HepG2 (cell line): ENCODE measurements around the gene EGFL8. TPM values are rescaled to one million over a fixed set of nuclear protein-coding genes. Genes with fewer than 3 reads are reported as not detected.

ENCODE experiments used
- CREM ChIP-seq, 2 experiments: sonication (generic) in 1 of 2; formaldehyde crosslinking in 1 of 2; IDR thresholded peaks; 2 replicates each; pipeline versions ENCODE4 v1.4.0 to v1.6.1; 2016 to 2020; ENCODE audit warnings: antibody characterized with exemption in 1 of 2, mild to moderate bottlenecking in 1 of 2, missing genetic modification reagents in 1 of 2
- DMAP1 ChIP-seq: IDR thresholded peaks from 2 replicates; pipeline ENCODE4 v1.6.1; 2016
- EZH2 ChIP-seq: conservative IDR thresholded peaks from 2 replicates; pipeline ENCODE4 v1.6.1; 2012; ENCODE audit warnings: mild to moderate bottlenecking, low read depth, low read length, moderate library complexity
- NR2C2 ChIP-seq: sonication (generic); formaldehyde crosslinking; IDR thresholded peaks from 2 replicates; pipeline ENCODE4 v1.4.0; 2020; ENCODE audit warnings: missing genetic modification reagents, mild to moderate bottlenecking, moderate library complexity, borderline replicate concordance
- REL ChIP-seq: sonication (generic); formaldehyde crosslinking; conservative IDR thresholded peaks from 2 replicates; pipeline ENCODE4 v1.8.0; 2022; ENCODE audit warnings: mild to moderate bottlenecking, missing genetic modification reagents, moderate library complexity
- RXRB ChIP-seq: IDR thresholded peaks from 2 replicates; pipeline ENCODE4 v1.6.1; 2016; ENCODE audit warnings: borderline replicate concordance, missing genetic modification reagents, missing compliant biosample characterization
- SETDB1 ChIP-seq: sonication (generic); formaldehyde crosslinking; IDR thresholded peaks from 2 replicates; pipeline ENCODE4 v1.5.1; 2020; ENCODE audit warnings: missing genetic modification reagents, mild to moderate bottlenecking, borderline replicate concordance
- SNAI1 ChIP-seq: sonication (generic); formaldehyde crosslinking; IDR thresholded peaks from 2 replicates; pipeline ENCODE4 v1.5.0; 2020; ENCODE audit warnings: mild to moderate bottlenecking, missing genetic modification reagents, borderline replicate concordance
- SRSF4 ChIP-seq: fragments of 200-400 bp; formaldehyde crosslinking; IDR thresholded peaks from one replicate; pipeline ENCODE4 v1.6.1; 2018; ENCODE audit warnings: mild to moderate bottlenecking, low read depth, low read length, moderate library complexity; ENCODE audit not compliant: poor library complexity, severe bottlenecking
- SUZ12 ChIP-seq: fragments of 150-350 bp; IDR thresholded peaks from 2 replicates; pipeline ENCODE4 v1.6.1; 2014; ENCODE audit warnings: low read depth, low read length
- TBX2 ChIP-seq: sonication (generic); formaldehyde crosslinking; IDR thresholded peaks from 2 replicates; pipeline ENCODE4 v1.5.0; 2020; ENCODE audit warnings: missing genetic modification reagents, mild to moderate bottlenecking, borderline replicate concordance
- TCF7L2 ChIP-seq: IDR thresholded peaks from 2 replicates; pipeline ENCODE4 v1.6.1; 2011; ENCODE audit warnings: mild to moderate bottlenecking, low read depth, low read length, moderate library complexity
- ZNF136 ChIP-seq: sonication (generic); formaldehyde crosslinking; IDR thresholded peaks from 2 replicates; pipeline ENCODE4 v1.8.1; 2022; ENCODE audit warnings: low read depth, mild to moderate bottlenecking, moderate library complexity, missing genetic modification reagents
- ZNF205 ChIP-seq: IDR thresholded peaks from 2 replicates; pipeline ENCODE4 v1.6.1; 2018; ENCODE audit warnings: missing biosample characterization, missing genetic modification reagents
- ZNF30 ChIP-seq: sonication (generic); formaldehyde crosslinking; IDR thresholded peaks from 2 replicates; pipeline ENCODE4 v1.5.0; 2020; ENCODE audit warnings: mild to moderate bottlenecking, missing genetic modification reagents
- ZNF317 ChIP-seq: sonication (generic); formaldehyde crosslinking; IDR thresholded peaks from 2 replicates; pipeline ENCODE4 v1.5.0; 2020; ENCODE audit warnings: mild to moderate bottlenecking, missing genetic modification reagents
- ZNF839 ChIP-seq: sonication (generic); formaldehyde crosslinking; IDR thresholded peaks from 2 replicates; pipeline ENCODE4 v1.4.0; 2020; ENCODE audit warnings: missing genetic modification reagents, mild to moderate bottlenecking, borderline replicate concordance
- ZSCAN12 ChIP-seq: sonication (generic); formaldehyde crosslinking; IDR thresholded peaks from 2 replicates; pipeline ENCODE4 v1.9.0; 2021; ENCODE audit warnings: mild to moderate bottlenecking, missing genetic modification reagents
- polyA plus RNA-seq, 8 experiments: library from polyadenylated mRNA; depleted of rRNA in 3 of 8; stranded (reverse) in 7 of 8; unstranded in 1 of 8; fragments of >200 nt; fragmentation: Illumina TruSeq in 4 of 8; extraction: Trizol in 4 of 8; gene quantifications; 2 replicates each; pipeline versions ENCODE4 v1.2.1 to v1.2.3, GENCODE V29; 2011 to 2016; ENCODE audit warnings: low read depth in 4 of 8, missing spikeins in 1 of 8, mixed read lengths in 1 of 8; ENCODE audit not compliant: insufficient read depth in 1 of 8
- total RNA-seq, 5 experiments: library from RNA; depleted of rRNA; stranded (reverse); fragments of >200 nt; fragmentation: Illumina TruSeq; extraction: Trizol; gene quantifications; 2 replicates each; pipeline ENCODE4 v1.2.3, GENCODE V29; 2016; ENCODE audit warnings: low read depth in 1 of 5
- TF ChIP-seq, protein P1 (sequence below): sonication (generic); formaldehyde crosslinking; IDR thresholded peaks from 2 replicates; pipeline ENCODE4 v1.5.1; 2020; ENCODE audit warnings: missing genetic modification reagents, mild to moderate bottlenecking, borderline replicate concordance
- TF ChIP-seq, protein P2 (sequence below): sonication (generic); formaldehyde crosslinking; IDR thresholded peaks from 2 replicates; pipeline ENCODE4 v1.8.0; 2022; ENCODE audit warnings: missing genetic modification reagents, low read depth, mild to moderate bottlenecking, borderline replicate concordance
- TF ChIP-seq, protein P3 (sequence below): IDR thresholded peaks from 2 replicates; pipeline ENCODE4 v1.6.1; 2016; ENCODE audit warnings: low read depth, missing genetic modification reagents, missing compliant biosample characterization

The EGFL8 gene
- total and polyA plus RNA-seq, 2 of the 13 experiments (the other 11 are each of a cell fraction or from before 2014, with no cell fraction given): 10.0 to 11.5 TPM

DNA sequence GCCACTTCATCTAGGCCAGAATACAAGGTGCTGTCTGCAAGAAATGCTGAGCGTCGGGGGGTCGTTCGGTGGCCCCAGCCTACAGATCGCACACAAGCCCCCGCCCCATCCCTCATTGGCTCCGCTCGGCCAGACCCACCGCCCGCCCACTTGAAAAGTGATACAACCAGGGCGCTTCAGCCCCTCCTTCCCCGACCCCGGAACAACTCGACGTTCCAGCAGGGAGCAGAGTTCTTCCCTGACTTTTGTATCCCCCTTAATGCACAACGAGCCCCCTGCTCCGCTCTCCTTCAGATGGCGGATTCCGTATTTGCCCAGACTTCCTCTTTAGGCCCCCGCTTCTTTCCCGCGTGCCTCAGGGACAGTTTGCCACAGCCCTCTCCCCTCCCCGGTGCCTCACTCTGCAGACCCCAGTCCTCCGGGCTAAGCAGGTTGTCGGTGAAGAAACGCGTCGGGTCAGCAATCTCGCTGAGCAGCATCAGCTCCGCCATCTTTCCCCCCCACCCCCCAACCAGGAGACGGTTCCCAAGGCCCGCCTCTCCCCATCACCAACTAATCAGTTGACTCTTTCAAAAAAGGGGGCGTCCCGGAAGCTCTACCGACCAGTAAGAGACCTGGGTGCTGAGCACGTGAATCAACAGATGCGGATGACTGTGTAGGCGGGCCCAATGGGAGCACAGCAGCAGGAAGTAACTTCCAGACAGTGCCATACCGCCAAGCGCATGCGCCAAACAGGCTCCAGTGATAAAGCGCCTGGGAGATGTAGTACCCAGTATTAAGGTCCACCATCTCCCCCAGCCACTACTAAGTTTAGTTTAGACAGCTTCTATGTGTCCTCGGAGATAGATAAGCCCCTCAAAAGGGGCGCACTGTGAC is 36.4 kb upstream of the EGFL8 start, which contains the start of gene ATF6B (continued):
- peak; percentile 91 for TF ChIP-seq NR2C2 (CRISPR knock-in tag)
- peak; percentile 69; the same call in 1 of the 2 replicates for TF ChIP-seq DMAP1 (CRISPR knock-in tag)
- TF ChIP-seq ZNF30: no peak
- TF ChIP-seq ZNF136 (CRISPR knock-in tag): no peak
- TF ChIP-seq ZNF839 (CRISPR knock-in tag): no peak
- TF ChIP-seq SNAI1 (CRISPR knock-in tag): 0 out of 2 replicates have a peak, but pooled peaks have one; percentile 94
- TF ChIP-seq ZSCAN12 (CRISPR knock-in tag): no peak
- no peak; the same call in 1 of the 2 replicates for TF ChIP-seq ZNF317
- TF ChIP-seq EZH2: no peak
- TF ChIP-seq, protein P1, sequence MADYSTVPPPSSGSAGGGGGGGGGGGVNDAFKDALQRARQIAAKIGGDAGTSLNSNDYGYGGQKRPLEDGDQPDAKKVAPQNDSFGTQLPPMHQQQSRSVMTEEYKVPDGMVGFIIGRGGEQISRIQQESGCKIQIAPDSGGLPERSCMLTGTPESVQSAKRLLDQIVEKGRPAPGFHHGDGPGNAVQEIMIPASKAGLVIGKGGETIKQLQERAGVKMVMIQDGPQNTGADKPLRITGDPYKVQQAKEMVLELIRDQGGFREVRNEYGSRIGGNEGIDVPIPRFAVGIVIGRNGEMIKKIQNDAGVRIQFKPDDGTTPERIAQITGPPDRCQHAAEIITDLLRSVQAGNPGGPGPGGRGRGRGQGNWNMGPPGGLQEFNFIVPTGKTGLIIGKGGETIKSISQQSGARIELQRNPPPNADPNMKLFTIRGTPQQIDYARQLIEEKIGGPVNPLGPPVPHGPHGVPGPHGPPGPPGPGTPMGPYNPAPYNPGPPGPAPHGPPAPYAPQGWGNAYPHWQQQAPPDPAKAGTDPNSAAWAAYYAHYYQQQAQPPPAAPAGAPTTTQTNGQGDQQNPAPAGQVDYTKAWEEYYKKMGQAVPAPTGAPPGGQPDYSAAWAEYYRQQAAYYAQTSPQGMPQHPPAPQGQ (CRISPR knock-in tag): no peak
- TF ChIP-seq, protein P2, sequence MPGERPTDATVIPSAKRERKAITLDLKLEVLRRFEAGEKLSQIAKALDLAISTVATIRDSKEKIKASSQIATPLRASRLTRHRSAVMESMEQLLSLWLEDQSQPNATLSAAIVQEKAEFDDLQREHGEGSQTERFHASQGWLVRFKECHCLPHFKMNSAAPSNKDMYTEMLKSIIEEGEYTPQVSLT (CRISPR knock-in tag): no peak
- TF ChIP-seq, protein P3, sequence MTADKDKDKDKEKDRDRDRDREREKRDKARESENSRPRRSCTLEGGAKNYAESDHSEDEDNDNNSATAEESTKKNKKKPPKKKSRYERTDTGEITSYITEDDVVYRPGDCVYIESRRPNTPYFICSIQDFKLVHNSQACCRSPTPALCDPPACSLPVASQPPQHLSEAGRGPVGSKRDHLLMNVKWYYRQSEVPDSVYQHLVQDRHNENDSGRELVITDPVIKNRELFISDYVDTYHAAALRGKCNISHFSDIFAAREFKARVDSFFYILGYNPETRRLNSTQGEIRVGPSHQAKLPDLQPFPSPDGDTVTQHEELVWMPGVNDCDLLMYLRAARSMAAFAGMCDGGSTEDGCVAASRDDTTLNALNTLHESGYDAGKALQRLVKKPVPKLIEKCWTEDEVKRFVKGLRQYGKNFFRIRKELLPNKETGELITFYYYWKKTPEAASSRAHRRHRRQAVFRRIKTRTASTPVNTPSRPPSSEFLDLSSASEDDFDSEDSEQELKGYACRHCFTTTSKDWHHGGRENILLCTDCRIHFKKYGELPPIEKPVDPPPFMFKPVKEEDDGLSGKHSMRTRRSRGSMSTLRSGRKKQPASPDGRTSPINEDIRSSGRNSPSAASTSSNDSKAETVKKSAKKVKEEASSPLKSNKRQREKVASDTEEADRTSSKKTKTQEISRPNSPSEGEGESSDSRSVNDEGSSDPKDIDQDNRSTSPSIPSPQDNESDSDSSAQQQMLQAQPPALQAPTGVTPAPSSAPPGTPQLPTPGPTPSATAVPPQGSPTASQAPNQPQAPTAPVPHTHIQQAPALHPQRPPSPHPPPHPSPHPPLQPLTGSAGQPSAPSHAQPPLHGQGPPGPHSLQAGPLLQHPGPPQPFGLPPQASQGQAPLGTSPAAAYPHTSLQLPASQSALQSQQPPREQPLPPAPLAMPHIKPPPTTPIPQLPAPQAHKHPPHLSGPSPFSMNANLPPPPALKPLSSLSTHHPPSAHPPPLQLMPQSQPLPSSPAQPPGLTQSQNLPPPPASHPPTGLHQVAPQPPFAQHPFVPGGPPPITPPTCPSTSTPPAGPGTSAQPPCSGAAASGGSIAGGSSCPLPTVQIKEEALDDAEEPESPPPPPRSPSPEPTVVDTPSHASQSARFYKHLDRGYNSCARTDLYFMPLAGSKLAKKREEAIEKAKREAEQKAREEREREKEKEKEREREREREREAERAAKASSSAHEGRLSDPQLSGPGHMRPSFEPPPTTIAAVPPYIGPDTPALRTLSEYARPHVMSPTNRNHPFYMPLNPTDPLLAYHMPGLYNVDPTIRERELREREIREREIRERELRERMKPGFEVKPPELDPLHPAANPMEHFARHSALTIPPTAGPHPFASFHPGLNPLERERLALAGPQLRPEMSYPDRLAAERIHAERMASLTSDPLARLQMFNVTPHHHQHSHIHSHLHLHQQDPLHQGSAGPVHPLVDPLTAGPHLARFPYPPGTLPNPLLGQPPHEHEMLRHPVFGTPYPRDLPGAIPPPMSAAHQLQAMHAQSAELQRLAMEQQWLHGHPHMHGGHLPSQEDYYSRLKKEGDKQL (CRISPR knock-in tag): 0 out of 2 replicates have a peak, but pooled peaks have one; percentile 21
- TF ChIP-seq ZNF205 (CRISPR knock-in tag): peak; percentile 42
- TF ChIP-seq SETDB1 (CRISPR knock-in tag): no peak
- 0 out of 2 replicates have a peak, but pooled peaks have one; percentile 9 for TF ChIP-seq RXRB (CRISPR knock-in tag)
- peak; percentile 85 for TF ChIP-seq CREM (IDR thresholded peaks at IDR 0.05)
- TF ChIP-seq CREM (CRISPR knock-in tag; IDR thresholded peaks at IDR 0.05): no peak
- peak; percentile 32; the same call in 1 of the 2 replicates for TF ChIP-seq SUZ12
- peak; percentile 52; the same call in 1 of the 2 replicates for TF ChIP-seq TBX2 (CRISPR knock-in tag)
- no peak for TF ChIP-seq SRSF4
- TF ChIP-seq REL: peak; percentile 65; the same call in 1 of the 2 replicates
- no peak for TF ChIP-seq TCF7L2
